ENCODE measurements around the gene CFAP54. TPM values are rescaled to one million over a fixed set of nuclear protein-coding genes. Genes with fewer than 3 reads are reported as not detected.

Gene CFAP54
- polyA plus RNA-seq, 3 donors = not detected

GRCh38 chr12:96808587-96808986 lies 319.2 kb downstream of the CFAP54 start:
- intact Hi-C loops (cut with micrococcal nuclease) = no loop called here
- no peak overlapping the region for H2AFZ ChIP-seq (ENCODE audit: insufficient read depth, low read depth, low read length, poor library complexity, severe bottlenecking)
- Mint-ChIP-seq H3K4me3 (no peak overlapping the region), H3K36me3 (no peaks in the 10 kb centered on the region), H3K4me1 (no peaks in the 10 kb centered on the region), H3K27me3 (ENCODE audit: low read depth in 3 of 3) (no peaks in the 10 kb centered on the region), H3K27ac (no peak overlapping the region), H3K9me3 (peaks cover 0 to 4% (median 2%) of the 10 kb centered on the region in 7 donors)
- H3K9me3 ChIP-seq (replicated peaks in 1 of 2; ENCODE audit: control insufficient read depth in 1 of 2, insufficient read depth in 1 of 2, low read length in 2 of 2) = peaks cover 0 to under 1% of the 10 kb centered on the region in 2 donors
- WGBS (ENCODE audit: insufficient coverage) = no CpG with 5 or more reads among the region's 3 CpGs
- no peak overlapping the region for H3K4me2 ChIP-seq (replicated peaks; ENCODE audit: extremely low read depth, low read length, poor library complexity, severe bottlenecking)
- no peaks in the 10 kb centered on the region for H3K36me3 ChIP-seq (replicated peaks in 1 of 2; ENCODE audit: control insufficient read depth in 1 of 2, insufficient read depth in 2 of 2, low read length in 2 of 2)
- H3K4me1 ChIP-seq (ENCODE audit: control insufficient read depth in 1 of 2, insufficient read depth in 2 of 2, low read length in 2 of 2) = no peaks in the 10 kb centered on the region
- H3K4me3 ChIP-seq (replicated peaks in 1 of 3; ENCODE audit: low read depth in 2 of 3, low read length in 3 of 3) = no peak overlapping the region
- no peak overlapping the region for H3K27ac ChIP-seq (ENCODE audit: low read depth in 1 of 2, low read length in 2 of 2)
- DNase-seq = no peak
- no peaks in the 10 kb centered on the region for H3K79me2 ChIP-seq (ENCODE audit: insufficient read depth, low read length)
- no peak for TF ChIP-seq CTCF (IDR thresholded peaks at IDR 0.05)
- H3K9ac ChIP-seq (ENCODE audit: insufficient read depth, low read length, poor library complexity, severe bottlenecking) = no peak overlapping the region
- H3K27me3 ChIP-seq (ENCODE audit: control insufficient read depth in 2 of 2, insufficient read depth in 2 of 2, low read length in 2 of 2) = no peaks in the 10 kb centered on the region
- H4K20me1 ChIP-seq (ENCODE audit: insufficient read depth, low read length) = no peaks in the 10 kb centered on the region

GRCh38 chr12:96809522-96809921 lies 320.1 kb downstream of the CFAP54 start:
- no peaks in the 10 kb centered on the region for H3K4me1 ChIP-seq (ENCODE audit: control insufficient read depth in 1 of 2, insufficient read depth in 2 of 2, low read length in 2 of 2)
- H4K20me1 ChIP-seq (ENCODE audit: insufficient read depth, low read length) = no peaks in the 10 kb centered on the region
- no peaks in the 10 kb centered on the region for H3K79me2 ChIP-seq (ENCODE audit: insufficient read depth, low read length)
- H2AFZ ChIP-seq (ENCODE audit: insufficient read depth, low read depth, low read length, poor library complexity, severe bottlenecking) = no peak overlapping the region
- no peaks in the 10 kb centered on the region for H3K27me3 ChIP-seq (ENCODE audit: control insufficient read depth in 2 of 2, insufficient read depth in 2 of 2, low read length in 2 of 2)
- H3K4me2 ChIP-seq (replicated peaks; ENCODE audit: extremely low read depth, low read length, poor library complexity, severe bottlenecking) = no peak overlapping the region
- Mint-ChIP-seq H3K4me1 (no peaks in the 10 kb centered on the region), H3K27ac (no peak overlapping the region), H3K4me3 (no peak overlapping the region), H3K27me3 (ENCODE audit: low read depth in 3 of 3) (no peaks in the 10 kb centered on the region), H3K36me3 (no peaks in the 10 kb centered on the region), H3K9me3 (peaks cover 0 to 7% (median 1%) of the 10 kb centered on the region in 7 donors)
- DNase-seq = no peak
- no peak overlapping the region for H3K4me3 ChIP-seq (replicated peaks in 1 of 3; ENCODE audit: low read depth in 2 of 3, low read length in 3 of 3)
- TF ChIP-seq CTCF (IDR thresholded peaks at IDR 0.05) = no peak
- no peak overlapping the region for H3K27ac ChIP-seq (ENCODE audit: low read depth in 1 of 2, low read length in 2 of 2)
- intact Hi-C loops (cut with micrococcal nuclease) = no loop called here
- H3K36me3 ChIP-seq (replicated peaks in 1 of 2; ENCODE audit: control insufficient read depth in 1 of 2, insufficient read depth in 2 of 2, low read length in 2 of 2) = no peaks in the 10 kb centered on the region
- no peaks in the 10 kb centered on the region for H3K9me3 ChIP-seq (replicated peaks in 1 of 2; ENCODE audit: control insufficient read depth in 1 of 2, insufficient read depth in 1 of 2, low read length in 2 of 2)
- no peak overlapping the region for H3K9ac ChIP-seq (ENCODE audit: insufficient read depth, low read length, poor library complexity, severe bottlenecking)

All from CD14-positive monocyte (primary cell).